B cell (primary cell): Measurements from ENCODE around the gene BCL7C.

Experiments used
- EZH2 ChIP-seq: IDR thresholded peaks from 2 replicates; pipeline ENCODE4 v1.6.1; 2012; ENCODE audit warnings: borderline replicate concordance, low read depth, mild to moderate bottlenecking, moderate library complexity, low read length; ENCODE audit not compliant: insufficient read depth, poor library complexity, severe bottlenecking
- TF ChIP-seq, protein P1 (sequence below): fragments of 200-600 bp; IDR thresholded peaks from one replicate; pipeline ENCODE4 v1.8.0; 2022; ENCODE audit warnings: antibody characterized with exemption, mild to moderate bottlenecking

GRCh38 chr16:30874244-30874820 is 19.5 kb downstream of the BCL7C start:
- TF ChIP-seq, protein P1, sequence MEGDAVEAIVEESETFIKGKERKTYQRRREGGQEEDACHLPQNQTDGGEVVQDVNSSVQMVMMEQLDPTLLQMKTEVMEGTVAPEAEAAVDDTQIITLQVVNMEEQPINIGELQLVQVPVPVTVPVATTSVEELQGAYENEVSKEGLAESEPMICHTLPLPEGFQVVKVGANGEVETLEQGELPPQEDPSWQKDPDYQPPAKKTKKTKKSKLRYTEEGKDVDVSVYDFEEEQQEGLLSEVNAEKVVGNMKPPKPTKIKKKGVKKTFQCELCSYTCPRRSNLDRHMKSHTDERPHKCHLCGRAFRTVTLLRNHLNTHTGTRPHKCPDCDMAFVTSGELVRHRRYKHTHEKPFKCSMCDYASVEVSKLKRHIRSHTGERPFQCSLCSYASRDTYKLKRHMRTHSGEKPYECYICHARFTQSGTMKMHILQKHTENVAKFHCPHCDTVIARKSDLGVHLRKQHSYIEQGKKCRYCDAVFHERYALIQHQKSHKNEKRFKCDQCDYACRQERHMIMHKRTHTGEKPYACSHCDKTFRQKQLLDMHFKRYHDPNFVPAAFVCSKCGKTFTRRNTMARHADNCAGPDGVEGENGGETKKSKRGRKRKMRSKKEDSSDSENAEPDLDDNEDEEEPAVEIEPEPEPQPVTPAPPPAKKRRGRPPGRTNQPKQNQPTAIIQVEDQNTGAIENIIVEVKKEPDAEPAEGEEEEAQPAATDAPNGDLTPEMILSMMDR = no peak
- no peak for TF ChIP-seq EZH2
